H9 (cell line): ENCODE results near the gene SCP2. TPM values are rescaled to one million over a fixed set of nuclear protein-coding genes. Genes with fewer than 3 reads are reported as not detected.

ENCODE experiments used
- DNase-seq: peaks from one replicate; pipeline ENCODE4 v3.0.0-alpha.2; 2017
- H2AFZ ChIP-seq: one replicate; pipeline ENCODE4 v1.6.1; 2013; ENCODE audit warnings: mild to moderate bottlenecking, low read length, control low read depth, moderate library complexity
- H2AK5ac ChIP-seq: 2 replicates; pipeline ENCODE4 v1.6.1; 2013; ENCODE audit warnings: low read length, control low read depth, mixed read lengths; ENCODE audit not compliant: insufficient read length
- H2BK120ac ChIP-seq: one replicate; pipeline ENCODE4 v1.6.1; 2013; ENCODE audit warnings: low read depth, mild to moderate bottlenecking, low read length, control low read depth, inconsistent platforms; ENCODE audit not compliant: poor library complexity, severe bottlenecking
- H2BK12ac ChIP-seq: 2 replicates; pipeline ENCODE4 v1.6.1; 2013; ENCODE audit warnings: low read length, control low read depth, mixed read lengths, low read depth; ENCODE audit not compliant: insufficient read length
- H2BK15ac ChIP-seq: 2 replicates; pipeline ENCODE4 v1.6.1; 2013; ENCODE audit warnings: low read depth, low read length, control low read depth
- H2BK20ac ChIP-seq: one replicate; pipeline ENCODE4 v1.6.1; 2013; ENCODE audit warnings: low read depth, mild to moderate bottlenecking, low read length, control low read depth, inconsistent platforms; ENCODE audit not compliant: poor library complexity, severe bottlenecking
- H2BK5ac ChIP-seq: 2 replicates; pipeline ENCODE4 v1.6.1; 2013; ENCODE audit warnings: low read length, control low read depth, mixed read lengths; ENCODE audit not compliant: insufficient read length
- H3K14ac ChIP-seq: 2 replicates; pipeline ENCODE4 v1.6.1; 2013; ENCODE audit warnings: low read length, control low read depth; ENCODE audit not compliant: insufficient read depth
- H3K18ac ChIP-seq: 2 replicates; pipeline ENCODE4 v1.6.1; 2013; ENCODE audit warnings: low read depth, mild to moderate bottlenecking, mixed read lengths, low read length, control low read depth; ENCODE audit not compliant: insufficient read length
- H3K23ac ChIP-seq: 2 replicates; pipeline ENCODE4 v1.6.1; 2013; ENCODE audit warnings: low read length, control low read depth, mixed read lengths, low read depth; ENCODE audit not compliant: insufficient read length
- H3K23me2 ChIP-seq: 2 replicates; pipeline ENCODE4 v1.6.1; 2013; ENCODE audit warnings: low read depth, mild to moderate bottlenecking, mixed read lengths, low read length, control low read depth; ENCODE audit not compliant: insufficient read length, poor library complexity, severe bottlenecking
- H3K27ac ChIP-seq: 2 replicates; pipeline ENCODE4 v1.5.1; 2013; ENCODE audit warnings: low read length, control low read depth, mixed read lengths, low read depth; ENCODE audit not compliant: insufficient read length
- H3K27me3 ChIP-seq: 2 replicates; pipeline ENCODE4 v1.6.1; 2013; ENCODE audit warnings: low read length, control low read depth, inconsistent platforms; ENCODE audit not compliant: insufficient read depth
- H3K4ac ChIP-seq: 2 replicates; pipeline ENCODE4 v1.6.1; 2013; ENCODE audit warnings: low read depth, mild to moderate bottlenecking, control low read depth, inconsistent platforms, low read length, moderate library complexity
- H3K4me1 ChIP-seq: 2 replicates; pipeline ENCODE4 v1.6.1; 2013; ENCODE audit warnings: low read length, control low read depth, inconsistent platforms; ENCODE audit not compliant: insufficient read depth
- H3K4me2 ChIP-seq: 2 replicates; pipeline ENCODE4 v1.6.1; 2013; ENCODE audit warnings: low read length, control low read depth, mixed read lengths; ENCODE audit not compliant: insufficient read length, insufficient read depth
- H3K56ac ChIP-seq: 2 replicates; pipeline ENCODE4 v1.6.1; 2013; ENCODE audit warnings: low read depth, mild to moderate bottlenecking, mixed read lengths, low read length, control low read depth; ENCODE audit not compliant: insufficient read length
- H3K79me1 ChIP-seq: 2 replicates; pipeline ENCODE4 v1.6.1; 2013; ENCODE audit warnings: low read depth, mild to moderate bottlenecking, moderate library complexity, low read length, control low read depth, inconsistent platforms; ENCODE audit not compliant: insufficient read depth, poor library complexity, severe bottlenecking
- H3K79me2 ChIP-seq: 2 replicates; pipeline ENCODE4 v1.6.1; 2013; ENCODE audit warnings: low read length, control low read depth, inconsistent platforms; ENCODE audit not compliant: insufficient read depth
- H3K9ac ChIP-seq: 2 replicates; pipeline ENCODE4 v1.6.1; 2013; ENCODE audit warnings: low read length, control low read depth, mixed read lengths; ENCODE audit not compliant: insufficient read length; ENCODE audit errors: extremely low read depth
- H3K9me3 ChIP-seq: one replicate; pipeline ENCODE4 v1.6.1; 2013; ENCODE audit warnings: low read depth, low read length, inconsistent platforms; ENCODE audit not compliant: control insufficient read depth
- H3T11ph ChIP-seq: one replicate; pipeline ENCODE4 v1.6.1; 2013; ENCODE audit warnings: mild to moderate bottlenecking, low read length, control low read depth, inconsistent platforms
- H4K20me1 ChIP-seq: one replicate; pipeline ENCODE4 v1.6.1; 2013; ENCODE audit not compliant: control insufficient read depth, insufficient read length, insufficient read depth
- H4K5ac ChIP-seq: 2 replicates; pipeline ENCODE4 v1.6.1; 2013; ENCODE audit warnings: low read depth, mild to moderate bottlenecking, mixed read lengths, low read length, control low read depth; ENCODE audit not compliant: insufficient read length
- H4K8ac ChIP-seq: replicated peaks from 2 replicates; pipeline ENCODE4 v1.6.1; 2013; ENCODE audit warnings: low read length, control low read depth, mixed read lengths, low read depth; ENCODE audit not compliant: insufficient read length
- H4K91ac ChIP-seq: 2 replicates; pipeline ENCODE4 v1.6.1; 2013; ENCODE audit warnings: low read depth, mild to moderate bottlenecking, moderate library complexity, mixed read lengths, low read length, control low read depth; ENCODE audit not compliant: insufficient read length
- H3K27ac Mint-ChIP-seq, 3 experiments: 2 replicates in 2 of 3; 3 replicates in 1 of 3; pipeline ENCODE4 v1.8.0; 2020 to 2021; ENCODE audit warnings: mixed read lengths in 3 of 3, mild to moderate bottlenecking in 1 of 3, moderate library complexity in 1 of 3
- H3K27me3 Mint-ChIP-seq: 2 replicates; pipeline ENCODE4 v1.8.0; 2021; ENCODE audit warnings: low read depth, mild to moderate bottlenecking, moderate library complexity, mixed read lengths
- H3K36me3 Mint-ChIP-seq, 3 experiments: 2 replicates in 2 of 3; 3 replicates in 1 of 3; pipeline ENCODE4 v1.8.0; 2020 to 2021; ENCODE audit warnings: low read depth in 3 of 3, mixed read lengths in 3 of 3; ENCODE audit not compliant: insufficient read depth in 1 of 3
- H3K4me1 Mint-ChIP-seq, 2 experiments: 2 replicates each; pipeline ENCODE4 v1.8.0; 2020; ENCODE audit warnings: mixed read lengths in 2 of 2
- H3K4me3 Mint-ChIP-seq, 2 experiments: 2 replicates in 1 of 2; 3 replicates in 1 of 2; pipeline ENCODE4 v1.8.0; 2020 to 2021; ENCODE audit warnings: mild to moderate bottlenecking in 2 of 2, mixed read lengths in 2 of 2, moderate library complexity in 1 of 2
- H3K9me3 Mint-ChIP-seq, 2 experiments: 2 replicates in 1 of 2; 3 replicates in 1 of 2; pipeline ENCODE4 v1.8.0; 2020; ENCODE audit warnings: mild to moderate bottlenecking in 2 of 2, mixed read lengths in 2 of 2, moderate library complexity in 1 of 2
- WGBS: extraction: QIAGEN DNeasy Blood & Tissue Kit; methylation state at CpG from one replicate; pipeline ENCODE4 v1.1.7; 2013; ENCODE audit warnings: missing lambda C conversion rate, low lambda C conversion rate, mixed read lengths; ENCODE audit not compliant: insufficient read length; ENCODE audit errors: extremely low coverage; 5-methylcytosine and 5-hydroxymethylcytosine counted together
- total RNA-seq: library from RNA; stranded (reverse); gene quantifications from 2 replicates; pipeline ENCODE4 v1.2.1, GENCODE V29; 2021
- TF ChIP-seq, protein P1 (sequence below): fragments of 200-600 bp; sonication (generic); conservative IDR thresholded peaks from 3 replicates; pipeline ENCODE4 v1.8.0; 2021; ENCODE audit warnings: antibody characterized with exemption, mild to moderate bottlenecking

SCP2 gene
- total RNA-seq, 1 experiment from 2014 or later = 48.8 TPM

DNA sequence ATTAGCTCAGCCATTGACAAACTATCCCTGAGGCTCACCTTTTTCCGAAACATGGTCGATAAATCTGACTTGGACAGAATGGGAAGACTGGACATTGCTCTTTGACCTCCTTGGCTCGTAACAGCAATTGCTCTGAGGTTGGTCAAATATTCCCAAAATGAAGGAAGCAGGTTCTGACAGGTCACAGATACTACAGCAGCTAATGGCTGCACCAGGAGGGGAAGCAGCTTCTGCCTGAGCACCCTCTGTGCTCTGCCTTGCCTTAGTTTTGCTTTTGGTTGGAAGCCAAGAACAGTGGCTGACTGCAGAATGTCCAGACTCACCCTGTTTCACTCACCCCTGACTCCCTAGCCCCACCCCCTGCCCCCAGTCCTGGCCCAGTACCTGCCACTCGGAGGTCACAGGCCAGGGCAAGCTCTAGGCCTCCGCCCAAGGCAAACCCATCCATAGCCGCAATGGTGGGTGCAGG lies 20.9 kb upstream of the SCP2 start:
- H3K4me1 ChIP-seq = no peaks in the 10 kb centered on the region
- Mint-ChIP-seq H3K27me3 (no peaks in the 10 kb centered on the region), H3K27ac (no peak overlapping the region), H3K9me3 (no peaks in the 10 kb centered on the region), H3K4me3 (no peak overlapping the region), H3K36me3 (peaks cover 0 to 3% (median 0%) of the 10 kb centered on the region in 3 experiments; a peak in 1 of 7 replicates), H3K4me1 (peaks cover 28 to 34% of the 10 kb centered on the region in 2 experiments)
- no peak overlapping the region for H4K8ac ChIP-seq
- H3K4me2 ChIP-seq = no peak overlapping the region
- TF ChIP-seq, protein P1, sequence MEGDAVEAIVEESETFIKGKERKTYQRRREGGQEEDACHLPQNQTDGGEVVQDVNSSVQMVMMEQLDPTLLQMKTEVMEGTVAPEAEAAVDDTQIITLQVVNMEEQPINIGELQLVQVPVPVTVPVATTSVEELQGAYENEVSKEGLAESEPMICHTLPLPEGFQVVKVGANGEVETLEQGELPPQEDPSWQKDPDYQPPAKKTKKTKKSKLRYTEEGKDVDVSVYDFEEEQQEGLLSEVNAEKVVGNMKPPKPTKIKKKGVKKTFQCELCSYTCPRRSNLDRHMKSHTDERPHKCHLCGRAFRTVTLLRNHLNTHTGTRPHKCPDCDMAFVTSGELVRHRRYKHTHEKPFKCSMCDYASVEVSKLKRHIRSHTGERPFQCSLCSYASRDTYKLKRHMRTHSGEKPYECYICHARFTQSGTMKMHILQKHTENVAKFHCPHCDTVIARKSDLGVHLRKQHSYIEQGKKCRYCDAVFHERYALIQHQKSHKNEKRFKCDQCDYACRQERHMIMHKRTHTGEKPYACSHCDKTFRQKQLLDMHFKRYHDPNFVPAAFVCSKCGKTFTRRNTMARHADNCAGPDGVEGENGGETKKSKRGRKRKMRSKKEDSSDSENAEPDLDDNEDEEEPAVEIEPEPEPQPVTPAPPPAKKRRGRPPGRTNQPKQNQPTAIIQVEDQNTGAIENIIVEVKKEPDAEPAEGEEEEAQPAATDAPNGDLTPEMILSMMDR = no peak
- no peaks in the 10 kb centered on the region for H3K79me1 ChIP-seq
- no peak overlapping the region for H2BK15ac ChIP-seq
- no peaks in the 10 kb centered on the region for H3K79me2 ChIP-seq
- H3K18ac ChIP-seq = no peak overlapping the region
- no peaks in the 10 kb centered on the region for H3K9me3 ChIP-seq
- DNase-seq = no peak
- no peak overlapping the region for H3K4ac ChIP-seq
- no peak overlapping the region for H4K91ac ChIP-seq
- no CpG with 5 or more reads among the region's 6 CpGs for WGBS
- no peak overlapping the region for H2AFZ ChIP-seq
- no peak overlapping the region for H2BK5ac ChIP-seq
- H3K27ac ChIP-seq = no peak overlapping the region
- no peaks in the 10 kb centered on the region for H3K27me3 ChIP-seq
- H3K9ac ChIP-seq = no peak overlapping the region
- H3K56ac ChIP-seq = no peak overlapping the region
- no peak overlapping the region for H3T11ph ChIP-seq
- no peak overlapping the region for H2BK120ac ChIP-seq
- no peaks in the 10 kb centered on the region for H3K23me2 ChIP-seq
- no peak overlapping the region for H3K14ac ChIP-seq
- no peak overlapping the region for H4K5ac ChIP-seq
- H2BK20ac ChIP-seq = no peak overlapping the region
- H4K20me1 ChIP-seq = no peaks in the 10 kb centered on the region
- H2BK12ac ChIP-seq = no peak overlapping the region
- H3K23ac ChIP-seq = no peak overlapping the region
- H2AK5ac ChIP-seq = no peak overlapping the region
